MM.1S (cell line): ENCODE data around the gene PLK2.
A peak's percentile ranks its signal among the peaks of the same experiment; 100 is the strongest.

Experiments
- DNase-seq: peaks from one replicate; pipeline ENCODE4 v3.0.0-alpha.2; 2015
- H2AFZ ChIP-seq: fragments of 300-600 bp; sonication (generic); 2 replicates; pipeline ENCODE4 v1.6.0; 2016; ENCODE audit warnings: antibody characterized with exemption, low read length
- H3F3A ChIP-seq: fragments of 300-600 bp; sonication (generic); 2 replicates; pipeline ENCODE4 v1.6.1; 2016; ENCODE audit warnings: mild to moderate bottlenecking, antibody characterized with exemption, low read length, moderate library complexity, mixed read lengths; ENCODE audit not compliant: insufficient read depth
- H3K27ac ChIP-seq: fragments of 300-600 bp; sonication (generic); 2 replicates; pipeline ENCODE4 v1.5.1; 2016; ENCODE audit warnings: mild to moderate bottlenecking, low read length
- H3K27me3 ChIP-seq: fragments of 300-600 bp; sonication (generic); replicated peaks from 2 replicates; pipeline ENCODE4 v1.6.0; 2016; ENCODE audit warnings: low read length; ENCODE audit not compliant: insufficient read depth
- H3K36me3 ChIP-seq: fragments of 300-600 bp; sonication (generic); replicated peaks from 2 replicates; pipeline ENCODE4 v1.6.1; 2016; ENCODE audit warnings: mild to moderate bottlenecking, low read length, mixed read lengths; ENCODE audit not compliant: insufficient read depth
- H3K4me1 ChIP-seq: fragments of 300-600 bp; sonication (generic); 2 replicates; pipeline ENCODE4 v1.6.1; 2016; ENCODE audit warnings: low read length, mixed read lengths
- H3K4me2 ChIP-seq: fragments of 300-600 bp; sonication (generic); 2 replicates; pipeline ENCODE4 v1.6.0; 2016; ENCODE audit warnings: low read depth, low read length
- H3K4me3 ChIP-seq: fragments of 300-600 bp; sonication (generic); 2 replicates; pipeline ENCODE4 v1.5.1; 2016; ENCODE audit warnings: low read length, mixed read lengths
- H3K79me2 ChIP-seq: fragments of 300-600 bp; sonication (generic); 2 replicates; pipeline ENCODE4 v1.6.1; 2016; ENCODE audit warnings: mixed run types, low read length, mixed read lengths
- H3K9ac ChIP-seq: fragments of 300-600 bp; sonication (generic); 2 replicates; pipeline ENCODE4 v1.6.1; 2016; ENCODE audit warnings: low read length, mixed read lengths
- H3K9me2 ChIP-seq: fragments of 300-600 bp; sonication (generic); replicated peaks from 2 replicates; pipeline ENCODE4 v1.6.1; 2016; ENCODE audit warnings: mild to moderate bottlenecking, low read length, mixed read lengths; ENCODE audit not compliant: insufficient read depth
- H3K9me3 ChIP-seq: fragments of 300-600 bp; sonication (generic); replicated peaks from 2 replicates; pipeline ENCODE4 v1.6.1; 2016; ENCODE audit warnings: mild to moderate bottlenecking, low read length, mixed read lengths; ENCODE audit not compliant: insufficient read depth
- H4K20me1 ChIP-seq: fragments of 300-600 bp; sonication (generic); 2 replicates; pipeline ENCODE4 v1.6.1; 2016; ENCODE audit warnings: mild to moderate bottlenecking, low read length, moderate library complexity, mixed read lengths; ENCODE audit not compliant: insufficient read depth
- EZH2 ChIP-seq: fragments of 300-600 bp; sonication (generic); optimal IDR thresholded peaks from 2 replicates; pipeline ENCODE3; 2017; ENCODE audit warnings: low read depth, mild to moderate bottlenecking, antibody characterized with exemption, low read length, mixed read lengths
- EZH2phosphoT487 ChIP-seq: fragments of 300-600 bp; sonication (generic); IDR thresholded peaks from 2 replicates; pipeline ENCODE4 v1.6.1; 2018; ENCODE audit warnings: antibody characterized with exemption, low read length
- TF ChIP-seq, protein P1 (sequence below): fragments of 300-600 bp; sonication (generic); IDR thresholded peaks from 2 replicates; pipeline ENCODE4 v1.5.1; 2016; ENCODE audit warnings: antibody characterized with exemption, low read length, mixed read lengths

PLK2 gene

DNA sequence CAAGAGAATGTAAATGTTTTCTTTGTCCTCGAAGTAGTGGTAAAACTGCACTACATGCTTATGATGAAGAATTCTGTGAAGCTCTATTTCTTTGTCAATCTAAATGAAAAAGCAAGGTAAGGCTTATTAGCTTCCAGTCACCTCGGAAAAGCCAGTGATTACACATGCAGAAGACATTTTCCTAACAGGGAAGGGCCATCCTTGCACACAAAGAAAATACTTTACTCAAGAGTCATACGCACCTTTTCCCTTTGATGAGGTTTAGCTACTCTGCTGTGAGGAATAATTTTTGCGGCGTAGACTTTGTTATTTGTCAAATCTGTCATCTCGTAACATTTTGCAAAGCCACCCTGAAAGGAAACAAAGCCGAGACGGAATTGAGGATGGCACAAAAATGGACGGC lies 1.1 kb downstream of the PLK2 start:
- no peak overlapping the region for H3K27ac ChIP-seq

DNA sequence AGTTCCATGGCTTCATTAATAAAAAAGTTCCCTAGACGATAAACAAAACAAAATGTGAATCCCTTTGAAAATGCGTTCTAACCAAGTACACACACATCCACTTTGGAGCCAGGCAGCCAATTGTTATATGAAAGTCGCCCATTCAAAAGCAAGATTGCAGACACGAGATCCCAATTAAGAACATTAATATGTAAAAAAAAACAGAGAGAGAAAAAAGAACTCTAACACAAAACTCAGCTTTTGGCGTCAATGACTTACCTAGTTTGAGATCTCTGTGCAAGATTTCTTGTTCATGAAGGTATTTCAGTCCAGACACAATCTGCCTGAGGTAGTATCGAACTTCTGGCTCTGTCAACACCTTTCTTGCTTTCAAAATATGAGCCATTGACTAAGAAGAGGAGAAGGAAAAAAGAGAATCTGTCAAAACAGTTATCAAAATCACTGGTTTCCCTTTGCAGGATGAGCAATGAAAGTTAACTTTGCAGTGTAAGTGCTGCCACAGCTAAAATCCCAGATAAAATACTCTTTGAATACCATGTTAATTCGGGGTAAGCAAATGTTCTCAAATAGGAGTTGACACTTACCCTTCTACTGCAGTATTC lies 1.6 kb downstream of the PLK2 start:
- no peak overlapping the region for H2AFZ ChIP-seq
- H3K4me3 ChIP-seq, result peak overlapping the region; percentile 88
- no peak overlapping the region for H3K27ac ChIP-seq
- H3K79me2 ChIP-seq, result peaks cover 11% of the 10 kb centered on the region
- peak overlapping the region; percentile 85; the same call in 1 of the 2 replicates for H3K9ac ChIP-seq
- H3F3A ChIP-seq, result peaks cover 3% of the 10 kb centered on the region; the same call in 1 of the 2 replicates
- H3K4me2 ChIP-seq, result peak overlapping the region; percentile 93
- H3K4me1 ChIP-seq, result peaks cover 23% of the 10 kb centered on the region
- DNase-seq, result no peak
- no peaks in the 10 kb centered on the region for H3K9me2 ChIP-seq
- H4K20me1 ChIP-seq, result no peaks in the 10 kb centered on the region
- H3K36me3 ChIP-seq, result no peaks in the 10 kb centered on the region; the same call in 1 of the 2 replicates
- no peaks in the 10 kb centered on the region for H3K9me3 ChIP-seq
- TF ChIP-seq, protein P1, sequence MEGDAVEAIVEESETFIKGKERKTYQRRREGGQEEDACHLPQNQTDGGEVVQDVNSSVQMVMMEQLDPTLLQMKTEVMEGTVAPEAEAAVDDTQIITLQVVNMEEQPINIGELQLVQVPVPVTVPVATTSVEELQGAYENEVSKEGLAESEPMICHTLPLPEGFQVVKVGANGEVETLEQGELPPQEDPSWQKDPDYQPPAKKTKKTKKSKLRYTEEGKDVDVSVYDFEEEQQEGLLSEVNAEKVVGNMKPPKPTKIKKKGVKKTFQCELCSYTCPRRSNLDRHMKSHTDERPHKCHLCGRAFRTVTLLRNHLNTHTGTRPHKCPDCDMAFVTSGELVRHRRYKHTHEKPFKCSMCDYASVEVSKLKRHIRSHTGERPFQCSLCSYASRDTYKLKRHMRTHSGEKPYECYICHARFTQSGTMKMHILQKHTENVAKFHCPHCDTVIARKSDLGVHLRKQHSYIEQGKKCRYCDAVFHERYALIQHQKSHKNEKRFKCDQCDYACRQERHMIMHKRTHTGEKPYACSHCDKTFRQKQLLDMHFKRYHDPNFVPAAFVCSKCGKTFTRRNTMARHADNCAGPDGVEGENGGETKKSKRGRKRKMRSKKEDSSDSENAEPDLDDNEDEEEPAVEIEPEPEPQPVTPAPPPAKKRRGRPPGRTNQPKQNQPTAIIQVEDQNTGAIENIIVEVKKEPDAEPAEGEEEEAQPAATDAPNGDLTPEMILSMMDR, result no peak
- TF ChIP-seq EZH2phosphoT487, result no peak
- TF ChIP-seq EZH2, result no peak
- no peaks in the 10 kb centered on the region for H3K27me3 ChIP-seq

More for the DNA sequence above, 1.1 kb downstream of the PLK2 start:
- H3K36me3 ChIP-seq, result no peaks in the 10 kb centered on the region; the same call in 1 of the 2 replicates
- no peak for DNase-seq
- H3F3A ChIP-seq, result peaks cover 3% of the 10 kb centered on the region; the same call in 1 of the 2 replicates
- no peaks in the 10 kb centered on the region for H3K9me3 ChIP-seq
- H3K9ac ChIP-seq, result peak overlapping the region; percentile 85; the same call in 1 of the 2 replicates
- peaks cover 11% of the 10 kb centered on the region for H3K79me2 ChIP-seq
- peak overlapping the region; percentile 88 for H3K4me3 ChIP-seq
- H2AFZ ChIP-seq, result no peak overlapping the region
- H4K20me1 ChIP-seq, result no peaks in the 10 kb centered on the region
- H3K4me2 ChIP-seq, result peak overlapping the region; percentile 93
- H3K27me3 ChIP-seq, result no peaks in the 10 kb centered on the region
- H3K4me1 ChIP-seq, result peaks cover 23% of the 10 kb centered on the region
- TF ChIP-seq EZH2phosphoT487 (no peak), EZH2 (no peak)
- TF ChIP-seq, protein P1, result no peak
- H3K9me2 ChIP-seq, result no peaks in the 10 kb centered on the region

DNA sequence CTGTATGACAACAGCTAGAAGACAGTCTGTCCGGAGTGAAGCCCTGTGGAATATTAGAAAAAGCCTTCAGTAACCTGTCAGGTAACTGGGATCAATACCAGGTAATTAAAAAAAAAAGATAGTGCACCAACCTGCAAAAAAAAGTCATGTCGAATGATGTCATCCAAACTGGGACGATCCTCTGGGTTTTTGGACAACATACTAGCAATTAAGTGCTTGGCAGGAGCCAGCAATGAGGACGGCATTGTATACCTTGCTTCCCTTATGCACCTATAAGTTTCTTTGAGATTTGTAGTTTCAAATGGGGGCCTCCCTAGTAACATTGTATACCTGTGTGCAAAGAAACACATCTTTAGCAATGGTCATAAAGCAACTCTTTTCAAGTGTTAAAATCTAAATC lies 2.8 kb downstream of the PLK2 start:
- Histone ChIP-seq H3K4me3 (no peak overlapping the region), H3K27ac (no peak overlapping the region), H3K36me3 (no peaks in the 10 kb centered on the region; the same call in 1 of the 2 replicates), H3K9me3 (no peaks in the 10 kb centered on the region), H3F3A (peaks cover 3% of the 10 kb centered on the region; the same call in 1 of the 2 replicates), H3K79me2 (peaks cover 11% of the 10 kb centered on the region), H3K27me3 (no peaks in the 10 kb centered on the region), H4K20me1 (no peaks in the 10 kb centered on the region), H3K9ac (no peak overlapping the region), H3K4me2 (no peak overlapping the region), H2AFZ (no peak overlapping the region), H3K4me1 (peaks cover 17% of the 10 kb centered on the region), H3K9me2 (no peaks in the 10 kb centered on the region)
- DNase-seq, result no peak
- TF ChIP-seq EZH2 (no peak), EZH2phosphoT487 (no peak)
- TF ChIP-seq, protein P1, result no peak
